GM18517 (cell line): ENCODE measurements around the gene CDH4.

Experiments used
- ATAC-seq: cut with Tn5 transposase; IDR thresholded peaks from one replicate; pipeline ENCODE4 v1.9.1; 2021; ENCODE audit warnings: mild to moderate bottlenecking, moderate library complexity; ENCODE audit not compliant: unreplicated experiment

The CDH4 gene

GRCh38 chr20:61510778-61511330, 258.8 kb downstream of the CDH4 start:
- ATAC-seq, result no peak

GRCh38 chr20:61512475-61512874, 260.4 kb downstream of the CDH4 start:
- ATAC-seq, result no peak

DNA sequence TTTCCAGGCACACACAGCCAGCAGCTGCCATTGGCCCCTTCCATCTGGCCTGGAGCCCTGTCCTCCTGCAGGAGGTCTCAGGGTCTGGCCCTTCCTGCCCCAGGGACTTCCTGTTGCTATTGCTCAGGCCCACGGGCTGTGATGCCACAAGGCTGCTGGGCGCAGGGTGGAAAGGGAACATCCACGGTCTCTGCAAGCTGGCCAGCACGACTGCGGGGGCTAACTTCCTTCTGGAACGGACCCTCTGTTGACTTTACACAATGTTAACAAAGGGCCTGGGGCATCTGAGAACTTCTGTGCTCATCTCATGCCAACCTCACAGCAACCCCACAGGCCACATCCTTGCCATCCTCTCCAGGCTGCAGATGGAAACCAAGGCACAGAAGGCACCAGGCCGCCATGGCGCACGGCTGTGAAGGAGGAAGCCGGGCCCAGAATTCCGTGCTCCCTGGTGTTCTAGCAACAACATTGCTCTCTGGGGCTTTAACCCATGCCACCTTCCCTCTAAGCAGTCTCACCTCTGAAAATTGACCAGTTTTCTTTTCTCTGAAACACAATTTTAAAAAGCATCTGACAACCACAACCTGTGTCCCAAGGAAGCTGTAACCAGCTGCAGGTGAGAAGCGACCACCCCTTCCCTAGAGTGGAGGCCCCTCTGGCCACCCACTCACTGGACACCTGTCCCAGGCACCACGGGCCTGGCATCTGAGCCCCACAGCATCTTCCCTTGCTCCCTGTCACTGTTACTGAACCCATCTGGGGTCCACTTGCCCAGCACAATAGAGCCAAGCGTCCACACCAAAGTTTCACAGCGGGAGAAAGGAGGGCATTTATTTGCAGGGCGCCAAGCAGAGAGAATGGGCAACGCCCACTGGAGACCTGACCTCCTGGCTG, 261.3 kb downstream of the CDH4 start:
- ATAC-seq, result no peak

- no peak for ATAC-seq
Measured at GRCh38 chr20:61514018-61514365, 261.9 kb downstream of the CDH4 start.

- ATAC-seq, result no peak
Measured at GRCh38 chr20:61514396-61514795, 262.3 kb downstream of the CDH4 start.

GRCh38 chr20:61514805-61515505, 262.9 kb downstream of the CDH4 start:
- no peak for ATAC-seq

GRCh38 chr20:61515922-61516321, 263.9 kb downstream of the CDH4 start:
- no peak for ATAC-seq

- ATAC-seq, result no peak
Measured at GRCh38 chr20:61516346-61517208, 264.5 kb downstream of the CDH4 start.

- no peak for ATAC-seq
Measured at GRCh38 chr20:61517419-61517818, 265.4 kb downstream of the CDH4 start.

GRCh38 chr20:61518424-61518951, 266.4 kb downstream of the CDH4 start:
- no peak for ATAC-seq

DNA sequence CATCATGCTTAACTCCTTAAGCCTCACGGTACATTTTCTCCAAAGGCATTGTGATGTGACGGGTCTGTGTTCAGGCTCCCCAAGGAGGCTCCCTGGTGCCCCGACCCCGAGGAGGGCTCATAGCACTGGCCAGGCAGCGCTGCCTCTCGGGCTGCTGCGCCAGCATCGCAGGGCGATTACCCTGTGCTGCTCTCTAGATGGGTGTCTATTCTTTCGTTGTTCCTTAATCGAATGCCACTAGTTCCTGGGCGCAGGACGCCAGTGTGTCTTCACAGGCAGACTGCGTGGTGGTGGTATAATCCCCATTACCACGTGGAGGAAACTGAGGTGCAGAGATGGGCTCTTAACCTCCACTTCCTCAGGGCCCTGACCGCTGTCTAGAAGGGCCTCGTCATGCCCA, 267.4 kb downstream of the CDH4 start:
- ATAC-seq, result no peak

- no peak for ATAC-seq
Measured at GRCh38 chr20:61520076-61520892, 268.2 kb downstream of the CDH4 start.

DNA sequence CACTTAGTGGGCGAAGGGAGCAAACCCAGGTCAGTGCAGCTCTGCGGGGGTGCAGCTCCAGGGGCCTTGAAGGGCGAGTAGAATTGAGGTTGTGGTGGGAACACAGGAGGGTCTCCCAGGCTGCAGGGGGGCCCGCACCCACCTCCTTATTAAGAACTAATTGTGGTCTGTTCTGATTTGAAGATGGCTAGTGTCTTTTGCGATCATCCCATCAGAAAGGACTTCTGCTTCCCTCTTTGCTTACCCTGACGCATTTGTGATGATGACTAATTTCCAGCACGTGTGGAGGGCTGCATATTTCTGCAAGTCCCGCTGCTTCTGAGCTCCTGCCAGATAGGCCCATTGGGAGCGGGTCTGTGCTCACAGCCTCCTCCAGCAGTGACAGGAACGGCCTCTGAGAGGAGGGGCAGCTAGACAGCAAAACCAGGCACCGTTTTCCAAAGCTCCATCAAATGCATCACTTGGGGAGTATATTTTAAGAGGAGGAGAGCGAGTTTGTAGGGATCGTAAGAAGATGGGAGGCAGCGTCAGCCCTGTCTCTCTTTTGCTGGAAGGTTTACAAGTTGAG, 268.9 kb downstream of the CDH4 start:
- no peak for ATAC-seq

DNA sequence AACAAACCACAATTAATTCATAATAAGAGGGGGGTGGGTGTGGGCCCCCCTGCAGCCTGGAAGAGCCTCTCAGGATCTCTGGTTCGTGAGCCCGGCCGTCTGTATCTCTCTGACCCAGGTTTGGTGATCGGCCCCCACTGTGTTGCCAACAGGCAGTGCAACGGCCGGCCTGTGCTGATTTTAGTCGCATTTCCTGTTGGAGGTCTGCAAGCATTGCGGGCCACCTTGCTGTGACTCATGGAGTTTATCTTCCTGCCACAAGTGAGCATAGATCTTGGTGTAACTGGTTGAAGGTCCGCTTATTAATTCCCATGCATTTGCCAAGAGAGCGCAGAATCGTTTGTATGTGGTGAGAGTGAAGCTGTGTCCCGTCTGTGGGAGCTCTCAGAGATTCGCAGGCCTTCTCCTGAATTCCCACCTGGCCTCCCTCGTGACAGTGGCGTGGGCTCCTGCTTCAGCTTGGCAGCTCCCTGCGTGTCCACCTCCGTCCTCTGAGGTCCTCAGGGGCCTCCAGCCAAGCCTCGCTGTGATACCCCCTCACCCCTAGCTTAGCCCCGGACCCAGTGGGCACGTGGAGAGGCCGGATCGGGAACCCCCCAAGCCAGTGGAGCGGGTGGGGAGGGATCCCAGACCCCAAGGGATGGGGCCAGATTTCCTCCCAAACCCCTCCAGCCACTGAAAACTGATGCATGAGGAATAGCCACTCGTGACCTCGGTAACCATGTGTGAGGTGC, 269.8 kb downstream of the CDH4 start:
- no peak for ATAC-seq

DNA sequence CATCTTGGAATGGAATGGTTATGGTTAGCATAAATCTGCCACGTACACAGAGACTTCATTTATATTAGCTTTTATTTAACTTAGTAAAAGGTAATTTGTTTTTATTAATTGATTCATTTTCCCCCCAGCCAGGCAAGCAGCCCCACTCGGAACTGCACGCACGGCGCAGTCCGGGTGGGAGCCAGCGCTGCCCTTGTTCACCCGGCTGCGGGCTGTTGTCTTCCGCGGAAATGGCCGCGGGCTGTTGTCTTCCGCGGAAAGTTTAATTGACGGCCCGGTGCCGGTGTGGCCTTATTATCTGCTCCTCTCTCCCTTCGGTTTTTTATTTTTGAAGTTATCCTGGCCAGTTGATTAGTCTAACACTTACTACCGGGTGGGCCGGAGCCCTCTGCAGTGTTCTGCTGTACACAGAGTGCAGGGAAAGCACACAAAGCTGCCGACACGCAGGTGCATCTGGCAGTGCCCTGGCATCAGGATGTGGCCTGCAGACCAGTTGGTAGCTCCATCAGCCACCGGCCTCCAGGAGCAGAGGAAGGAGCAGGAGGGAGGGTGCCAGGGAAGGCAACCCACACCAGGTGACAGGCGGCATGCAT, 270.5 kb downstream of the CDH4 start:
- ATAC-seq, result no peak

DNA sequence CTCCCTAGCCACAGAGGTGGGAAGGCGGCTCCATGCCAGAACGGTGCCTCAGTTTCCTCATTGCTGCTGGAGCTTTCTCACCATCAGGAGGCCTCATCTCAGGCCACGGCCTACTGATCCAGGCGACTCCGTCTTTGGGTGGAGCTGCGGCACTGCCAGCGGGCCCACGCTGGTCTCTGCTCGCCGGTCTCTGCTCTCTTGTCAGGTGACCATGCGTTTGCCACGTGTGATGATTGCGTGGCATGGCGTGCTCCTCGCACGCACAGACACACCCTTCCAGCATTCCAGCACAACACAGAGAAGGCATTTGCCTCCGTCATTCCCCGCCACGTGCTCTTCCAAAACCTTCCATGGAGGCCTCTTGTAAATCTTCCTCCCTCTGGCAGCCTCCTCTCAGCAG, 271.1 kb downstream of the CDH4 start:
- no peak for ATAC-seq

GRCh38 chr20:61524951-61525666, 273.0 kb downstream of the CDH4 start:
- no peak for ATAC-seq
